A673 (cell line): ENCODE measurements around the gene ZC3H7B.

Experiments
- EZH2 ChIP-seq: fragments of 200-600 bp; sonication (generic); IDR thresholded peaks from 2 replicates; pipeline ENCODE4 v1.6.1; 2017; ENCODE audit warnings: borderline replicate concordance, low read depth, mild to moderate bottlenecking, mixed read lengths, antibody characterized with exemption, low read length; ENCODE audit not compliant: poor library complexity, severe bottlenecking
- TF ChIP-seq, protein P1 (sequence below): fragments of 300-800, 200-600 bp; sonication (generic); conservative IDR thresholded peaks from 2 replicates; pipeline ENCODE4 v1.5.1; 2017; ENCODE audit warnings: low read depth, mild to moderate bottlenecking, antibody characterized with exemption, low read length, moderate library complexity, mixed read lengths

DNA sequence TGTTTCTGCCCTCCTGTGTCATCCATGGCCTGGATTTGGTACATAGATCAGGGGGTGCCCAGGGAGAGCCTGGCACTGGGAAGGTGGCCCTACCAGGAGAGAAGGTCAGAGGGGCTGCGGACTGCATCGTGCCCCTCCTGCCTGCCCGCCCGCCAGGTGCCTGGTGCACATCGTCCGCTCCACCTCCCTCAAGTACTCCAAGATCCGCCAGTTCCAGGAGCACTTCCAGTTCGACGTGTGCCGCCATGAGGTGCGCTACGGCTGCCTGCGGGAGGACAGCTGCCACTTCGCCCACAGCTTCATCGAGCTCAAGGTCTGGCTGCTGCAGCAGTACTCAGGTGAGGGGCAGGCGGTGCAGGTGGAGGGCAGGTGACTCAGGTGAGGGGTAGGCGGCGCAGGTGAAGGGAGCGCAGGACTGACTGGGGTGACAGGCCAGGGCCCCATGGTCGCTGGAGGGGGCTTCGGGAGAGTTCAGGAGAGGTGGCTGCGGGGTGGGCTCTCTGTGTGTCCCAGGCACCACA, 47.7 kb downstream of the ZC3H7B start:
- TF ChIP-seq, protein P1, sequence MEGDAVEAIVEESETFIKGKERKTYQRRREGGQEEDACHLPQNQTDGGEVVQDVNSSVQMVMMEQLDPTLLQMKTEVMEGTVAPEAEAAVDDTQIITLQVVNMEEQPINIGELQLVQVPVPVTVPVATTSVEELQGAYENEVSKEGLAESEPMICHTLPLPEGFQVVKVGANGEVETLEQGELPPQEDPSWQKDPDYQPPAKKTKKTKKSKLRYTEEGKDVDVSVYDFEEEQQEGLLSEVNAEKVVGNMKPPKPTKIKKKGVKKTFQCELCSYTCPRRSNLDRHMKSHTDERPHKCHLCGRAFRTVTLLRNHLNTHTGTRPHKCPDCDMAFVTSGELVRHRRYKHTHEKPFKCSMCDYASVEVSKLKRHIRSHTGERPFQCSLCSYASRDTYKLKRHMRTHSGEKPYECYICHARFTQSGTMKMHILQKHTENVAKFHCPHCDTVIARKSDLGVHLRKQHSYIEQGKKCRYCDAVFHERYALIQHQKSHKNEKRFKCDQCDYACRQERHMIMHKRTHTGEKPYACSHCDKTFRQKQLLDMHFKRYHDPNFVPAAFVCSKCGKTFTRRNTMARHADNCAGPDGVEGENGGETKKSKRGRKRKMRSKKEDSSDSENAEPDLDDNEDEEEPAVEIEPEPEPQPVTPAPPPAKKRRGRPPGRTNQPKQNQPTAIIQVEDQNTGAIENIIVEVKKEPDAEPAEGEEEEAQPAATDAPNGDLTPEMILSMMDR: no peak
- TF ChIP-seq EZH2: no peak
